Measurements from ENCODE around the gene IPO5.
"Not testable (repeated sequence)": the region's sequence is repeated elsewhere in the genome, so short reads cannot be mapped to it uniquely, and the experiment has no call there.

The IPO5 gene

GRCh38 chr13:98039964-98040363 lies 86.5 kb downstream of the IPO5 start:
- no peak for DNase-seq (ENCODE audit: low read depth)
- TF ChIP-seq, protein P1, sequence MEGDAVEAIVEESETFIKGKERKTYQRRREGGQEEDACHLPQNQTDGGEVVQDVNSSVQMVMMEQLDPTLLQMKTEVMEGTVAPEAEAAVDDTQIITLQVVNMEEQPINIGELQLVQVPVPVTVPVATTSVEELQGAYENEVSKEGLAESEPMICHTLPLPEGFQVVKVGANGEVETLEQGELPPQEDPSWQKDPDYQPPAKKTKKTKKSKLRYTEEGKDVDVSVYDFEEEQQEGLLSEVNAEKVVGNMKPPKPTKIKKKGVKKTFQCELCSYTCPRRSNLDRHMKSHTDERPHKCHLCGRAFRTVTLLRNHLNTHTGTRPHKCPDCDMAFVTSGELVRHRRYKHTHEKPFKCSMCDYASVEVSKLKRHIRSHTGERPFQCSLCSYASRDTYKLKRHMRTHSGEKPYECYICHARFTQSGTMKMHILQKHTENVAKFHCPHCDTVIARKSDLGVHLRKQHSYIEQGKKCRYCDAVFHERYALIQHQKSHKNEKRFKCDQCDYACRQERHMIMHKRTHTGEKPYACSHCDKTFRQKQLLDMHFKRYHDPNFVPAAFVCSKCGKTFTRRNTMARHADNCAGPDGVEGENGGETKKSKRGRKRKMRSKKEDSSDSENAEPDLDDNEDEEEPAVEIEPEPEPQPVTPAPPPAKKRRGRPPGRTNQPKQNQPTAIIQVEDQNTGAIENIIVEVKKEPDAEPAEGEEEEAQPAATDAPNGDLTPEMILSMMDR (conservative IDR thresholded peaks at IDR 0.05; ENCODE audit: low read length), result no peak
- no peak overlapping the region for H3K4me3 ChIP-seq (ENCODE audit: low read length)

- H3K4me3 ChIP-seq (ENCODE audit: low read length), result no peak overlapping the region
- TF ChIP-seq, protein P1 (conservative IDR thresholded peaks at IDR 0.05; ENCODE audit: low read length), result no peak
- peak; percentile 80 for DNase-seq (ENCODE audit: low read depth)
Measured at GRCh38 chr13:98041081-98041820, 87.8 kb downstream of the IPO5 start.

DNA sequence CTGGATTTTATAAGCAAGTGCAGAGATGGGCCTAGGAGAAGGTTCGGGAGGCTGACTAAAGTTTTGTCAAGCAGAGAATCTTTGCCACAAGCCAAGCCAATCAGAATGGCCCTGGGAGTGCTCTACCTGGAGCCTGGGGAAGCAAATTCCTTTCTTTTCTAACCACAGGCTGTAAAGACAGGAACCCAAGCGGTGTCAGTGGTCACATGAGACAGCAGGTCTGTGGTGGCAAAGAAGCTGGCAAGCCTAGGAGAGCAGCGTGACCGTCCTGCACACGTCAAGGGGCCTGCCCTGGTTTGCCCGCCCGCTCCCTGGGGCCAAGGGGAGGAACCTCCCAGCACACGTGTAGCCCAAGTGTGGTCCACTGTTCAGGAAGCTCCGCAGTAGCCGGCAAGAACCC lies 90.8 kb downstream of the IPO5 start:
- DNase-seq (ENCODE audit: low read depth), result no peak
- H3K4me3 ChIP-seq (ENCODE audit: low read length), result no peak overlapping the region
- TF ChIP-seq, protein P1 (conservative IDR thresholded peaks at IDR 0.05; ENCODE audit: low read length), result no peak

DNA sequence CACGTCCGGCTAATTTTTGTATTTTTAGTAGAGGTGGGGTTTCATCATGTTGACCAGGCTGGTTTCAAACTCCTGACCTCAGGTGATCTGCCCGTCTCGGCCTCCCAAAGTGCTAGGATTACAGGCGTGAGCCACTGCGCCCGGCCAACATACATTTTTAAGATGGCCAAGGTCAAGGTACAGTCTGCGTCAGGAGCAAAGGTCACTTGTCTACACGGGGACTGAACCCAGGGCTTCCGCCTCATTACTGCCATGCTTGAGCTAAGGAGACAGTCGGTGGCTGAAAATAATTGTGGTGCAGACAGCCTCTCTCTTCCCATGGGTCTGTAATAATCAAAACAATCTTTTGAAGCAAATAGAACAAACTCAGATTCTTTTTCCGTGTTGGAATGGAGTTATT lies 94.3 kb downstream of the IPO5 start:
- not testable (repeated sequence) for H3K4me3 ChIP-seq (ENCODE audit: low read length); DNase-seq (ENCODE audit: low read depth)

DNA sequence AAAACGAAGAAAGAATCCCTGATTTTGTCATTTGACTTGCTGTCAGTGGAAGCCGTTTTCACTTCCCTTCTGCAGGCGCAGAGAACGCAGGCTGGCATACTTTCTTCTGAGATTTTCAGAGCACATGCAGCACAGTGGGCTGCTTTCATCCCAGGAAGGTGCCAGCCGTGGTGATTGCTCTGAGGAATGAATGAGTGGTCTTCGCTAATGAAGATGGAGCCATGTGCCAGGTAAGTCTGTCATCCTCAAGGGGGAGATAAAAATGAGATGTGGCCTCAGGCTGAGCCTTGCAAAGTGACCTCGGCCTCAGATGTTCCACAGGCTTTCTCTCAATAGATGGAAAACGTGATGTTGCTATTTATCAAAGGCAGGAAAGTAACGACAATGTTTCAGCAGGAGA lies 94.8 kb downstream of the IPO5 start:
- no peak overlapping the region for H3K4me3 ChIP-seq (ENCODE audit: low read length)
- TF ChIP-seq, protein P1 (conservative IDR thresholded peaks at IDR 0.05; ENCODE audit: low read length), result no peak
- no peak for DNase-seq (ENCODE audit: low read depth)

DNA sequence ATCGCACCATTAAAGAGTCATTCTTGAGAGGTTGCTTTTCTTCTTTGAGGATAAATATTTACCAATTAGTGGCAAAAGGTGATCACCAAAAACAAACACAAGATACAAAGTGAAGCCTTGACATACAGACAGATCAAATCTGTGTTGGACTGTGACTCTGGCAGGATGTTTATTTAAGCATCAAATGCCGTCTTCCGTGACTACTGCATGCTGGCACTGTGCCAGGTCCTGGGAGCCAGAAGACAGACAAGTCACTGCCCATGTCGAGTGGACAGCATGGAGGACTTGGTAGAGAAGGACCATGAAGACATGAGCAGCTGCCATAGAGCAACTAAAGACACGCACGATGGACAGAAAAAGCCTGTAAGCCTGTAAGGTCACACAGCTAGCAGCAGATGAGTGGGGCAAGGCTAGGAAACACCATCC lies 96.6 kb downstream of the IPO5 start:
- TF ChIP-seq, protein P1 (conservative IDR thresholded peaks at IDR 0.05; ENCODE audit: low read length), result no peak
- no peak overlapping the region for H3K4me3 ChIP-seq (ENCODE audit: low read length)
- no peak for DNase-seq (ENCODE audit: low read depth)

DNA sequence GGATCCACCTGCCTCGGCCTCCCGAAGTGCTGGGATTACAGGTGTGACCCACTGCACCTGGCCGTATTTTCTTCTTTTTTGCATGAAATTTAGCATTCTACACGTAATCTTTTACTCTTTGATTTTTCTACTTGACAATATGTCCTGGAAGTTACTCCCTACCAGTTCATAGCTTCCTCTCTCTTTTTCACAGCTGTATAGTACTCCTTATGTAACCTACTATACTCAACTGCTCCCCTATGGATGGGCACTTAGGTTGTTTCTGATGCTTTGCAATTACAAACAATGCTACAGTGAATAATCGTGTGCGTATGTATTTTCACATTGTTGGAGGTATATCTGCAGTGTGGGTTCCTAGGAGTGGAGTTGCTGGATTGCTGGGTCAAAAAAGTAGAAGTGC lies 98.9 kb downstream of the IPO5 start:
- no peak overlapping the region for H3K4me3 ChIP-seq (ENCODE audit: low read length)

More for the DNA sequence above, 98.9 kb downstream of the IPO5 start:
- TF ChIP-seq, protein P1 (conservative IDR thresholded peaks at IDR 0.05; ENCODE audit: low read length), result no peak
- DNase-seq (ENCODE audit: low read depth), result no peak
